ENCODE measurements around the gene COX7C. TPM values are rescaled to one million over a fixed set of nuclear protein-coding genes. Genes with fewer than 3 reads are reported as not detected.
A peak's percentile ranks its signal among the peaks of the same experiment; 100 is the strongest.

COX7C gene
- total and polyA plus RNA-seq, 7 experiments from 2014 or later: 393 to 932 (median 560) TPM

DNA sequence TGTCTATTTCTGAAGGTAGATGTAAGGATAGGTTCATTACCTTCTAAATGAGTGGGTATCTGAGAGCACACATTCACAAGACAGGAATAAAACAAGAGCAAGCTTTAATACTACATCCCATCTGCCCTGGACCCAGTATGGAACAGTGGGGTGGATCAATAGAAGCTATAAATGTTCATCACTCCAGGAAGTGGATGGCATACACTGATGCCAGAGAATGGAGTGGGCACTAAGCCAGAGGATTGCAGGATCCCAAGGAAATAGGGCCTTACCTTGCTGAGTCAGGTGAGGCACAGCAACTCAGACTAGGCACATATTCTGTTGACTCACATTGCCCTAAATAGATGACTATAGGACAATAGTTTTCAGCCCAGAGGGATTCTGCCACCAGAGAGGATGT lies 21.3 kb upstream of the COX7C start:
- no peak overlapping the region for H3K27ac ChIP-seq (ENCODE audit: low read depth, low read length)
- H3K4me3 ChIP-seq (ENCODE audit: low read length): no peak overlapping the region
- Mint-ChIP-seq H3K9me3 (peaks cover 0 to 4% (median 0%) of the 10 kb centered on the region in 11 donors), H3K36me3 (peaks cover 0 to 3% (median 0%) of the 10 kb centered on the region in 5 donors), H3K27ac (no peak overlapping the region), H3K4me1 (no peaks in the 10 kb centered on the region), H3K27me3 (peaks cover 0 to 52% (median 35%) of the 10 kb centered on the region in 5 donors), H3K4me3 (no peak overlapping the region)
- H3K9me3 ChIP-seq (ENCODE audit: control insufficient read depth in 2 of 3, low read length in 3 of 3): no peaks in the 10 kb centered on the region
- H3K4me1 ChIP-seq (ENCODE audit: control insufficient read depth in 2 of 2, insufficient read depth in 2 of 2, low read length in 2 of 2): no peaks in the 10 kb centered on the region
- CTCF ChIA-PET: no interaction called here
- ATAC-seq (no peak), DNase-seq (no peak)
- peaks cover 0 to 4% of the 10 kb centered on the region in 2 donors for H3K27me3 ChIP-seq (ENCODE audit: control insufficient read depth in 2 of 2, insufficient read depth in 2 of 2, low read length in 2 of 2)
- intact Hi-C loops (cut with micrococcal nuclease): no loop called here
- POLR2A ChIA-PET: no interaction called here
- H3K36me3 ChIP-seq (ENCODE audit: control insufficient read depth in 2 of 3, insufficient read depth in 3 of 3, low read length in 3 of 3): no peaks in the 10 kb centered on the region

DNA sequence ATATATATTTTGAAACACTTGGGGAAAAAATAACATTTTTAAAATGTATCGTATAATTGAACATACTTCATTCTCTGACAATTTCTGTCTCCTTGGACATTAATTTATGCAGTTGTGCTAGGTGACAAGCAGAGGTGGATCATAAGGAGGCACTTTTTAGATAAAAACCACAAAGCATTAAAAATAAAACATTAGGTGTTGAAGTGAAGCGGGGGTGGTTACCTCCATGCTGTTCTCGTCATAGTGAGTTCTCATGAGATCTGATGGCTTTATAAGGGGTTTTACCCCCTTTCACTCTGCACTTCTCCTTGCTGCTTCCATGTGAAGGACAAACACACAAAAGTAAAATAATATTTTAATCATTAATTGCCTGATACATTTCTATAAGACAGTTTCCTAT lies 11.9 kb upstream of the COX7C start:
- H3K4me1 Mint-ChIP-seq: no peaks in the 10 kb centered on the region
- H3K27me3 Mint-ChIP-seq: peaks cover 8 to 26% (median 20%) of the 10 kb centered on the region in 5 donors
- H3K9me3 Mint-ChIP-seq: no peaks in the 10 kb centered on the region
- H3K27ac Mint-ChIP-seq: no peak overlapping the region
- H3K4me1 ChIP-seq (ENCODE audit: control insufficient read depth in 2 of 2, insufficient read depth in 2 of 2, low read length in 2 of 2): no peaks in the 10 kb centered on the region
- ATAC-seq: no peak
- H3K27me3 ChIP-seq (ENCODE audit: control insufficient read depth in 2 of 2, insufficient read depth in 2 of 2, low read length in 2 of 2): no peaks in the 10 kb centered on the region
- H3K27ac ChIP-seq (ENCODE audit: low read depth, low read length): no peak overlapping the region
- H3K9me3 ChIP-seq (ENCODE audit: control insufficient read depth in 2 of 3, low read length in 3 of 3): no peaks in the 10 kb centered on the region
- no peak overlapping the region for H3K4me3 ChIP-seq (ENCODE audit: low read length)
- POLR2A ChIA-PET: no interaction called here
- H3K36me3 ChIP-seq (ENCODE audit: control insufficient read depth in 2 of 3, insufficient read depth in 3 of 3, low read length in 3 of 3): no peaks in the 10 kb centered on the region
- intact Hi-C loops (cut with micrococcal nuclease): no loop called here
- CTCF ChIA-PET: no interaction called here
- H3K4me3 Mint-ChIP-seq: no peak overlapping the region
- no peaks in the 10 kb centered on the region for H3K36me3 Mint-ChIP-seq
- DNase-seq: no peak

DNA sequence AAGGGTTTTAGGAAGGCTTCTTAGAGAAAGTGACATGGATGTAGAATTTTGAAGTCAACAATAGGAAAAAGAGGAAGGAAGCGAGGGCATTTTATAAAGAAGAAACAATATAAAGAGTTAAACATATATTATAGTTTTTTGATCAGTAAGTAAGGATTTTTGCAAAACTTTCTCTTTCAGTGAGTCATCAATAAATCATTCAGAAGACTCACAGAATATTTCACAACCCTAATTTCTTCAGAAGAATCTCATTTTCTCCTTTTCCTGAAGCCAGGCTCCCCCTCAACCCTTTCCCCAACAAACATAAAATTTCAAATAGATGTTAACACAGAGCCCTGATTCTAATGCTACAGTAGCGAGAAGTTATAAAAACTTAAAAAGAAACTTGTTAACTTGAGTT lies 4.3 kb upstream of the COX7C start:
- no peak overlapping the region for H3K27ac Mint-ChIP-seq
- intact Hi-C loops (cut with micrococcal nuclease): no loop called here

DNA sequence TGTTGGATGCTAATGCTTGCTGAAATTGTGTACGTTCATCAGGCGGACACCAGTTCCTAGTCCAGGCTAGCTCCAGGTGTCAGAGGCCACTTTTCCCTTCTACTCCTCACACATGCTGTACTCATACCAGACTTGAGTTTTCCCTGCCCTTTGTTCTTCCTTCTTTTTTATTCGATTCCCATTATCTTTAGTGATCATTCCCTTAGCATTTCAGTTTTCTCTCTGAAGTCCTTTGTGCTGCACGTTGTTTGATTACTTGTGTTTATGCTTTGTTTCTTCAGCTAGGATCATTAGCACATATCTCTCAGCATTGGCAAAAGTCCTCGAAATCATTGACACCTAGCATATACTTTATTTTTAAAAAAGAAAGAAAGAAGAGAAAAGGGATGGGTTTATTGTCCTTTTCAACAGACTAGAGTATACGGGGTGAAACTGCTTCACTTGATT lies 409 bp upstream of the COX7C start:
- ChIA-PET POLR2A (interaction anchor here (0.5 to 1.1 kb wide), 3 partner anchors 634 to 1633 kb away, joined by 3 to 4 read pairs (median 3); no protein-coding TSS in a partner anchor), CTCF (no interaction called here)
- H3K4me3 Mint-ChIP-seq: peak overlapping the region; percentile 1 to 100 (median 100)
- Histone ChIP-seq H3K27me3 (ENCODE audit: control insufficient read depth in 2 of 2, insufficient read depth in 2 of 2, low read length in 2 of 2) (no peaks in the 10 kb centered on the region), H3K4me3 (ENCODE audit: low read length) (no peak overlapping the region), H3K9me3 (ENCODE audit: control insufficient read depth in 2 of 3, low read length in 3 of 3) (no peaks in the 10 kb centered on the region), H3K36me3 (ENCODE audit: control insufficient read depth in 2 of 3, insufficient read depth in 3 of 3, low read length in 3 of 3) (peaks cover 4 to 23% (median 11%) of the 10 kb centered on the region in 3 experiments), H3K4me1 (ENCODE audit: control insufficient read depth in 2 of 2, insufficient read depth in 2 of 2, low read length in 2 of 2) (peaks cover 7 to 12% of the 10 kb centered on the region in 2 donors), H3K27ac (ENCODE audit: low read depth, low read length) (no peak overlapping the region)
- peaks cover 4 to 38% (median 24%) of the 10 kb centered on the region in 5 donors for H3K36me3 Mint-ChIP-seq
- peaks cover 11 to 18% (median 14%) of the 10 kb centered on the region in 5 donors for H3K27me3 Mint-ChIP-seq
- DNase-seq: no peak
- intact Hi-C loops (cut with micrococcal nuclease): loop anchor here (1.0 to 5.0 kb wide), 8 partner anchors 300 to 1885 kb away; partner anchors contain the start of genes CCNH (in 2 of the 2) and TMEM161B (in 2 of the 2)
- peaks cover 0 to 5% (median 3%) of the 10 kb centered on the region in 11 donors for H3K9me3 Mint-ChIP-seq
- peaks cover 5 to 46% (median 32%) of the 10 kb centered on the region in 7 donors for H3K4me1 Mint-ChIP-seq
- H3K27ac Mint-ChIP-seq: peak overlapping the region; percentile 10 to 100 (median 100)
- ATAC-seq: no peak

More for the DNA sequence above, 4.3 kb upstream of the COX7C start:
- ATAC-seq: no peak
- Mint-ChIP-seq H3K4me1 (peaks cover 0 to 17% (median 13%) of the 10 kb centered on the region in 7 donors), H3K4me3 (no peak overlapping the region), H3K9me3 (peaks cover 0 to 5% (median 3%) of the 10 kb centered on the region in 11 donors), H3K27me3 (peaks cover 29 to 36% (median 31%) of the 10 kb centered on the region in 5 donors), H3K36me3 (peaks cover 4 to 14% (median 7%) of the 10 kb centered on the region in 5 donors)
- Histone ChIP-seq H3K4me3 (ENCODE audit: low read length) (no peak overlapping the region), H3K36me3 (ENCODE audit: control insufficient read depth in 2 of 3, insufficient read depth in 3 of 3, low read length in 3 of 3) (peaks cover 0 to 6% (median 0%) of the 10 kb centered on the region in 3 experiments), H3K27me3 (ENCODE audit: control insufficient read depth in 2 of 2, insufficient read depth in 2 of 2, low read length in 2 of 2) (no peaks in the 10 kb centered on the region), H3K27ac (ENCODE audit: low read depth, low read length) (no peak overlapping the region), H3K4me1 (ENCODE audit: control insufficient read depth in 2 of 2, insufficient read depth in 2 of 2, low read length in 2 of 2) (peaks cover under 1% of the 10 kb centered on the region in 2 donors), H3K9me3 (ENCODE audit: control insufficient read depth in 2 of 3, low read length in 3 of 3) (no peaks in the 10 kb centered on the region)
- POLR2A ChIA-PET: no interaction called here
- CTCF ChIA-PET: no interaction called here
- DNase-seq: no peak

DNA sequence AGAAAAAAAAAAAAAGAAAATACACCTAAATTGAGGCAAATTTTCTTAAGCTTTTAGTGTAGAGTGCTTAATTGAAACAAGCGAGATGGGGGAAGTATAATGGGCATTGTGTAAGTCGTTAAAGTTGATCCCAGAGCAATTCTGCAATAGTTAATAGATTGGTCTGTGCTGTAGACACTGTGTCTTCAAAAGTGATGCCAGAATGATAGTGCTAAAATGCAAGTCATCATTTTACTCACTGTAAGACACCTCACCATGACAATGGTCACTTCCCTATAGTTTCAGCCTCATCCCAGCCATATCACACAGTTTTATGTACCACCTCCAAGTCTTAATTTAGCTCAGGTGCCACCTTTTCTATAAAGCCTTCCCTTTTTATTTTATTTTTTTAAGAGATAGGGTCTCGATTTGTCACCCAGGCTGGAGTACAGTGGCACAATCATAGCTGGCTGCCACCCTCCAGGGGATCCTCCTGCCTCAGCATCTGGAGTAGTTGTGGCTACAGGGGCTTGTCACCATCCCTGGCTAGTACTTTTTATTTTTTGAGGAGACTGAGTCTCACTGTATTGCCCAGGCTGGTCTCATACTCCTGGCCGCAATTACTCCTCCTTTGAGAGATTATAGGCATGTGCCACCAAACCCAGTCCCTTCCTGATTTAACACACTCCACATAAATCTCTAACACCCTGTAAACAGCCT lies 6.2 kb downstream of the COX7C start:
- no peaks in the 10 kb centered on the region for H3K27me3 ChIP-seq (ENCODE audit: control insufficient read depth in 2 of 2, insufficient read depth in 2 of 2, low read length in 2 of 2)
- POLR2A ChIA-PET: no interaction called here
- peak overlapping the region in 1 of 9 donors; percentile 15 for H3K27ac Mint-ChIP-seq
- H3K9me3 Mint-ChIP-seq: no peaks in the 10 kb centered on the region
- H3K4me1 ChIP-seq (ENCODE audit: control insufficient read depth in 2 of 2, insufficient read depth in 2 of 2, low read length in 2 of 2): peaks cover under 1 to 7% of the 10 kb centered on the region in 2 donors
- peaks cover 4 to 17% (median 11%) of the 10 kb centered on the region in 3 experiments for H3K36me3 ChIP-seq (ENCODE audit: control insufficient read depth in 2 of 3, insufficient read depth in 3 of 3, low read length in 3 of 3)
- ATAC-seq (peak; percentile 76), DNase-seq (no peak)
- peaks cover 3 to 28% (median 17%) of the 10 kb centered on the region in 7 donors for H3K4me1 Mint-ChIP-seq
- intact Hi-C loops (cut with micrococcal nuclease): no loop called here
- H3K9me3 ChIP-seq (ENCODE audit: control insufficient read depth in 2 of 3, low read length in 3 of 3): no peaks in the 10 kb centered on the region
- CTCF ChIA-PET: no interaction called here
- no peak overlapping the region for H3K27ac ChIP-seq (ENCODE audit: low read depth, low read length)
- peaks cover 0 to 27% (median 21%) of the 10 kb centered on the region in 5 donors for H3K36me3 Mint-ChIP-seq
- peaks cover under 1 to 7% (median 5%) of the 10 kb centered on the region in 5 donors for H3K27me3 Mint-ChIP-seq
- H3K4me3 Mint-ChIP-seq: no peak overlapping the region
- H3K4me3 ChIP-seq (ENCODE audit: low read length): no peak overlapping the region

DNA sequence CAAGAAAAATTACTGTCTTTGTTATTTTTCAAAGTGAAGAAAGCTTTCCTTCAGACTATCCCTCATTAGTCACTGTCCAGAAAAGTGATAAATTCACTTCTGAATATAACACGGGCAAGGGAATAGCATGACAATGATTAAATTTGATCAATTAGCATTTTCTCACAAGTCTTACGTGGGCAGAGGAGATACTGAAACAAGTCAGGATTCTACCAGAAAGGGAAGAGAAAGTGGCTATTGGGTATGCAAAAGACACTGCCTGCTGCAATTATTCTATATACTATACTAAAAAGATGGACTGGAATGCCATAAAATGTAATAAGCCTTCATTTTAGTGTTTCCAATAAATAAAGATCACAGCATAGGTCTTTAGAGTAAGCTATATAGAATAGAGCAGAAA lies 7.4 kb downstream of the COX7C start:
- no peaks in the 10 kb centered on the region for H3K4me1 ChIP-seq (ENCODE audit: control insufficient read depth in 2 of 2, insufficient read depth in 2 of 2, low read length in 2 of 2)
- CTCF ChIA-PET: no interaction called here
- DNase-seq (no peak), ATAC-seq (no peak)
- H3K4me3 ChIP-seq (ENCODE audit: low read length): no peak overlapping the region
- intact Hi-C loops (cut with micrococcal nuclease): no loop called here
- no peaks in the 10 kb centered on the region for H3K9me3 ChIP-seq (ENCODE audit: control insufficient read depth in 2 of 3, low read length in 3 of 3)
- no peaks in the 10 kb centered on the region for H3K9me3 Mint-ChIP-seq
- POLR2A ChIA-PET: interaction anchor here (0.7 kb wide), 1 partner anchor 19 kb away, joined by 3 read pairs; no protein-coding TSS in a partner anchor
- no peak overlapping the region for H3K27ac Mint-ChIP-seq
- H3K4me1 Mint-ChIP-seq: peaks cover 0 to 16% (median 4%) of the 10 kb centered on the region in 7 donors
- peaks cover 0 to 18% (median 14%) of the 10 kb centered on the region in 5 donors for H3K36me3 Mint-ChIP-seq
- peaks cover 2 to 7% (median 2%) of the 10 kb centered on the region in 3 experiments for H3K36me3 ChIP-seq (ENCODE audit: control insufficient read depth in 2 of 3, insufficient read depth in 3 of 3, low read length in 3 of 3)
- H3K4me3 Mint-ChIP-seq: no peak overlapping the region
- no peak overlapping the region for H3K27ac ChIP-seq (ENCODE audit: low read depth, low read length)
- H3K27me3 Mint-ChIP-seq: peaks cover 5 to 14% (median 9%) of the 10 kb centered on the region in 5 donors
- no peaks in the 10 kb centered on the region for H3K27me3 ChIP-seq (ENCODE audit: control insufficient read depth in 2 of 2, insufficient read depth in 2 of 2, low read length in 2 of 2)
